KOPT-K1 (cell line): Measurements from ENCODE around the gene ADGRD1.

Experiments
- H3K27ac ChIP-seq: fragments of 200-600 bp; sonication (generic); 2 replicates; pipeline ENCODE4 v1.5.1; 2016; ENCODE audit warnings: antibody characterized with exemption, mild to moderate bottlenecking, low read depth, low read length; ENCODE audit not compliant: poor library complexity, severe bottlenecking
- H3K36me3 ChIP-seq: fragments of 200-600 bp; sonication (generic); 2 replicates; pipeline ENCODE4 v1.5.1; 2017; ENCODE audit warnings: antibody characterized with exemption, mild to moderate bottlenecking, low read length, moderate library complexity; ENCODE audit not compliant: insufficient read depth
- H3K9me3 ChIP-seq: fragments of 200-600 bp; sonication (generic); 2 replicates; pipeline ENCODE4 v1.5.1; 2017; ENCODE audit warnings: antibody characterized with exemption, low read length, mild to moderate bottlenecking; ENCODE audit not compliant: insufficient read depth, poor library complexity, severe bottlenecking

The ADGRD1 gene

DNA sequence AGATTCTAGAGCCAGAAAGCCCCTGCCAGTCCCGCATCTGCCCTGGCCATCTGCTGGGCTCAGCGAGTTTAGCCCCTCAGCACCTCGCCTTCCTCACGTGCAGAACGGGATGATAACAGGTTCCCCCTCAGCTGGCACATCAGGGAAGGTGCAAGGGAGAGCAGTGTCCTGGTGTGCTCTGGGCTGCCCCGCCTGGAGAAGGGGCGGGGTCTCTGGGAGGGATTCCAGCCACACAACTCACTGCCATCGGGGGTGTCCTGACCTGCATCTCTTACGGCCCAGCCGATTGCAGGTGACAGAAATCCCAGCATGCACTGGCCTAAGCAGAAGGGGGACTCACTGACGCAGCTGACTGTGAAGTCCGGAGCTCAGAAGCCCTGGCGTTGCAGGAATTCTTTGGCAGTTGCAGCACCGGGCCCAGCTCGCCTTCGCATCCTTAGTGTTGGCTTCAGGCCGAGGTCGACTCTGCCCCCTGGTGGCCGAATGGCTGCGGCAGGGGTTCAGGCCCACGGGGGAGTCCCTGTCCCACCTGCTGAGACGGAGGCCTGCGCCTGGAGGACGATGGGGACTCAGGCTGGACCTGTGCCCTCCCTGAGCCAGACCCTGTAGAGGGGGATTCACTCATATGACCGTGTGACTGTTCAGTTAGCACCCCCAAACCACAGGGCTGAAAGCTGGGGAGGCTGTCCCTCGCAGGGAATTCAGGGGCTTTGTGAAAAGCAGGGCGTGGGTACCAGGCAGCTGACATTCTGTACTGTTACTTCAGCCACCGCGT lies 178.6 kb downstream of the ADGRD1 start:
- no peaks in the 10 kb centered on the region for H3K9me3 ChIP-seq
- H3K27ac ChIP-seq = no peak overlapping the region
- no peaks in the 10 kb centered on the region for H3K36me3 ChIP-seq

DNA sequence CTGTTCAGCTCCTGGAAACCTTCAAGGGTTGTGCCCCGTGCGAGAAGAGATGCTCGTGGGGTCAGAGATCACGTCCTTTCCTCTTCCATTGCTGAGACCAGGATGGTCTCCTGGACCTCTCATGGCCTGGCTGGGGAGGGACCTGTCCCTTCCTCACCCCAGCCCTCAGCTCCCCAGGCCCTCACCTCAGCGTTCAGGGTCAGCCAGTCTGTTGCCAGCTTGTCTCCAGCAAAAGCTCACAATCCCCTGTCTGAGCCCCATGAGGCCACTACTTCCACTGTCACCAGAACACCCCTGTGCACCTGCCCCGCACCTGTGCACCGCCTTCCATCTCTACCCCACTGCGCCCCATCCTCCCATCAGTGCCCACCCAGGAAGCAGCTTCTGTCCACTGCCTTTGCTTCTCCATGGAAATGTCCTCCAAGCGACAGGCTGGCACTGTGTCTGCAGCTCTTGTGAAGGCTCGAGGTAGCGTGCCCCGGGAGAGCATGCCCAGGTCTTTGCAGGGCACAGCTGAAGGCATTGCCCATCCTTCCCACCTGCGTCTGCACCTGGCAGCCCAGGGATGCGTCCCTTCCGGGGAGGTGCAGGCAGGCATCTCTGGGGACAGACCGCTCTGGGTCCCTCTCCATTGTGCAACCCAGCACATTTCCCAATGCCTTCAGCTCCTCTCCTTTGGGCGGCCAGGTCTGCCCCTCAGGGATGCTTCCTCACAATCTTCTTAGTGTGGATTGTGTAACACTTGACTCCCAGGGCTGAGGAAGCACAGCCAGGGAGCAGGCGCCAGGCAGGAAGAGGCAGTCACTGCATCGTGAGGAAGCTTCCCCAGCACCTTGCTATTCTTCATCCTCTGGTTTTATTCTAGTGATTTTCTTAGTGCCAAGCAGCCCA lies 179.6 kb downstream of the ADGRD1 start:
- Histone ChIP-seq H3K9me3 (no peaks in the 10 kb centered on the region), H3K27ac (no peak overlapping the region), H3K36me3 (no peaks in the 10 kb centered on the region)

DNA sequence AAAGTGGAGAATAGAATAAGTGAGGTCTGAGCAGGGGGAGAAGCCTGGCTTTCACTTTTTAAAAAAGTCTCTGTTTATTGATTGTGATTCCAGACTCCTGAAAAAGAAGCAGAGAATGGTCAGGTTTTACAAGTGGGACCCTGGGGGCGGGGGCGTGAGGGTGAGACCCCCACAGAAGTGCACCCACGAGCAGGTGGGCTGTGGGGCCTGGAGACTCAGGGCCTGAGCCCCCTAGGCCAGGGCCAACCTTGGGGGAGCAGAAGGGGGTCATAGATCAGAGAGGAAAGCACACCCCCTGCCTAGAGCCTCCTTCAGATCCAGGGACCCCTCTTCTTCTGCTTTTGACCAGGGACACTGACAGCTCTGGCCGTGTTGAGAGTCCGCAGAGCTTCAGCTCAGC lies 180.3 kb downstream of the ADGRD1 start:
- Histone ChIP-seq H3K9me3 (no peaks in the 10 kb centered on the region), H3K36me3 (no peaks in the 10 kb centered on the region), H3K27ac (no peak overlapping the region)

DNA sequence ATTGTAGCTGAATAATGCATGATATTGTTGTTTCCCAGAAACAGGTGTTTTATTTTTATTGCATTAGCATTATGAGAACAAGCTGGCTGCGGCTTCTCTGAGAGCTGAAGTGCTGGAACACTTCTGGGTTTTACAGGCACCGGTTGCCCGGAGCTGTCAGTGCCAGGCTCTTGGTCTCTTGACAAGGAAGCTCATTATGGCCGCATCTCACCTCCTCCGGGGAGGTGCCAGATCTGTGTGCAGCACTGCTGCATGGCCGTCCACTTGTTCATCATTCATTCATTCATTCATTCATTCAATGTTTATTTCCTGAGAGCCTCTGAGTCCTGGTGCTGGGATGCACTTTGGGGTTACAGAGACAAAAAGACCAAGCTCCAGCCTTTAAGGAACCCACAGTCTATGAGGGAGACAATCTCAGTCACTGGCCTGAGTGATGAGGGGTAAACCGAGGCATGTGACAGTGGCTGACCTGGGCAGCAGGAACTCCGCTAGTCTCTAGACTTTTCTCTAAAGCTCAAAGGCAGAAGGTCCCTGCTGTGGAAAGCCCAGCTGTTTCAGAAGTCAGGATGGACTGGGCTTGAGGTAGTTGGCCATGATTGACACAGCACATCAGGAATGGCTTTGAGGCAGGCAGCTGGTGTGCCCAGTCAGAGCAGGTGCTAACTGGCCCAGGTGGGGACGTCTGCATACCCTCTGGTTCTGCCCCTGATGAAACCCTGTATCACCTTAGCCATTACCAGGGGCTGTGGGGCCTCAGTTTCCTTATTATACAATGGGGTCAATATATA lies 181.0 kb downstream of the ADGRD1 start:
- no peaks in the 10 kb centered on the region for H3K36me3 ChIP-seq
- no peak overlapping the region for H3K27ac ChIP-seq
- H3K9me3 ChIP-seq = no peaks in the 10 kb centered on the region

DNA sequence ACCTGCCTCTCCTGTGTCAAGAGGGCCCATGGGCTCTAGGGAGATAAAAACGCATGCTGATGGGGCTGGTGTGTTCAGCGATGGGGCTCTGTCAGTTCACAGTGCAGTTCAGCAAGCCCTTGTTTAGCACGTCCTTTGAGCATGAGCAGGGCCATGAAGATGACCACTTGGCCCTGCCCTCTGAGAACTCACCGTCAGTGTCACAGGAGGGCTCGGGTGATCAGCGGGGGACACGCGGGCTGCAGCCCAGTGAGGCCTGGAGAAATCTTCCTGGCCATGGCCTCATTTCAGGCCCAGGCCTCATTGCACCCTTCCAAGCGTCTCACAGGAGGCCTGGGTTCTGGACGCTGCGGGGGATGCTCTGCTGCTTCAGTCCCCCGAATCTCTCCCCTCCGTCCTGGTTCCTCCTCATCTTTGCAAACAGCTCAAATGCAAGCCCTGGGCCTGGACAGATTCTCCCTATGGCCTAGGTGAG lies 181.6 kb downstream of the ADGRD1 start:
- Histone ChIP-seq H3K9me3 (no peaks in the 10 kb centered on the region), H3K36me3 (no peaks in the 10 kb centered on the region), H3K27ac (no peak overlapping the region)

DNA sequence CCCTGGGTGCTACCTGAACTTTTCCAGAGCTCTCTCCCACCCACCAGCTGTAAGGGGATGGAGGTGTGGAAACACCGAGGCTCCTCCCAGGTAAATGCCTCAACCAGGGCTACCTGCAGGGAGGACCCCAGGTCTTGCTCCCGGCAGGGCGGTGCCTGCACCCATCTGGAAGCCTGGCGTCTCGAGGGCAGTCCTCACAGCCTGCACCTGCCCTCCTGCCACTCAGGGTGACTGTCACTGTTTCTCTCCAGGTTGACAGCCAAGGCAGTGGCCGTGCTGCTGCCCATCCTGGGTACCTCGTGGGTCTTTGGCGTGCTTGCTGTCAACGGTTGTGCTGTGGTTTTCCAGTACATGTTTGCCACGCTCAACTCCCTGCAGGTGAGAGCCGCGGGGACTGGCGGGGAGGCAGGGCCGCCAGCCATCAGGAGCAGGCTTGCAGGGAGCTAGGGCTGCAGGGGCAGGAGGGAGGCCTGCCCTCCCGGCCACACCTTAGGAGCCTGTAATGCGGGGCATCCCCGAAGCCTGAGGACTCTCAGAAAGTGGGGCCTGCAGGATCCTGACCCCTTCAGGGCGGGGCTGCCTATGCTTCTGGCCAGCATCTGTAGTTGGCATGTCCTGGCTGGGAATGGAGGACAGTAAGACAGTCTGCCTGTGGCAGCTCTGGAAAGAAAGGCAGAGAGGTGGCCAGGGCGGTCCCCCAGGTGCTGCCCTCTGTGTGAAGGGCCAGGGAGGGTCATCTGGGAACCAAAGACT lies 182.3 kb downstream of the ADGRD1 start:
- Histone ChIP-seq H3K36me3 (no peaks in the 10 kb centered on the region), H3K9me3 (no peaks in the 10 kb centered on the region), H3K27ac (no peak overlapping the region)

DNA sequence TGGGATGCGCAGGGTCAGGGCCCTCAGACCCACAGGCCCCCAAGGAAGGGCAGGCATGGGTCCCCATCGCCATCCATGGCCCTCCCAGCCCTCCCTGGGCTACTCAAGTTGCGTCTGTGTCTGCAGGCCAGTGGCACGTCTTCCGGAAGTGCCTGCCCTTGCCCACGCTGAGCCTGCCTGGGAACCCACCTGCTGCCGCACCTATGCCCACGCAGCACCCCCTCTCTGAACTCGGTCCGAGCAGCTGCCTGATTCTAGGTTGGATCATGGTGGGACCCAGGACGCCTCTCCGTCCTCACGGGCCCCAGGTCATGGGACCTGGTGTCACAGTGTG lies 182.8 kb downstream of the ADGRD1 start:
- H3K36me3 ChIP-seq = no peaks in the 10 kb centered on the region
- H3K27ac ChIP-seq = no peak overlapping the region
- H3K9me3 ChIP-seq = no peaks in the 10 kb centered on the region

DNA sequence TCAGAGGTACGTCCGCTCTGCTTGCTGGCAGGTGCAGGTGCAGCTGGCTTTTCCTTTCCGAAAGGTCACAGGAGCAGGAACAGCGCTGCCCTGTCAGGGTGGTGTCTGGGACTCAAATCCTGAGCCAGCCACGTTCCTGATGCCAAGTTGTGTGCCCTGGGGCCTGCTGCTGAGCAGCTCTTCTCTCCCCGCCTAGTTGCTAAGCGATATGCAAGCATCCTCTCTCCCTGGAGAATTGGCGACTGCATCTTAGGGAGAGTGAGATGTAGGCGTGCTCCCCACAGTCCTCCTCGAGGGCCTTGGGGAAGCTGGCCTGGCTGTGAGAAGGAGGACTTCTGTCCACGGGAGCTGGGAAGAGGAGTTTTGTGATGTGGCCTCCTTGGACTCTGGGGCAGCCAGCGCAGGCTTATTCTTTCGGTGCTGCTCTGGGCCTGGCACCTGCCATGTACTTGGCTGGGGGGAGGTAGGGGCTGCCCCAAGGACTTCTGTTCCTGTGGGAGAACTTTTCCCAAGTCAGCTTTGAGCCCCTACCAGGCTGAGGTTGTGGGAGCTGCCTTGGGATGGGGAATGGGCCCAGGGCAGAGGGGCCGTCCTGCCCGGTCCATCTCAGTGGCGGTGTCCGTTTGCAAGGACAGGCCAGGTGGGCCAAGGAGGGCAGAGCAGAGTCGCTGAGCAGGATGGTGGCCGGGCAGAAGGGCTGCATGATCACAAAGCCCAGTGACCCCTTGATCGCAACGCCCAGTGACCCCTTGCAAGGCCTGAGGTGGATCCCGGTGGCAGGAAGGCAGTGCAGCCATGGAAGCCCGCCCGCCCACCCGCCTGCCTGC lies 183.5 kb downstream of the ADGRD1 start:
- Histone ChIP-seq H3K27ac (no peak overlapping the region), H3K36me3 (no peaks in the 10 kb centered on the region), H3K9me3 (no peaks in the 10 kb centered on the region)

DNA sequence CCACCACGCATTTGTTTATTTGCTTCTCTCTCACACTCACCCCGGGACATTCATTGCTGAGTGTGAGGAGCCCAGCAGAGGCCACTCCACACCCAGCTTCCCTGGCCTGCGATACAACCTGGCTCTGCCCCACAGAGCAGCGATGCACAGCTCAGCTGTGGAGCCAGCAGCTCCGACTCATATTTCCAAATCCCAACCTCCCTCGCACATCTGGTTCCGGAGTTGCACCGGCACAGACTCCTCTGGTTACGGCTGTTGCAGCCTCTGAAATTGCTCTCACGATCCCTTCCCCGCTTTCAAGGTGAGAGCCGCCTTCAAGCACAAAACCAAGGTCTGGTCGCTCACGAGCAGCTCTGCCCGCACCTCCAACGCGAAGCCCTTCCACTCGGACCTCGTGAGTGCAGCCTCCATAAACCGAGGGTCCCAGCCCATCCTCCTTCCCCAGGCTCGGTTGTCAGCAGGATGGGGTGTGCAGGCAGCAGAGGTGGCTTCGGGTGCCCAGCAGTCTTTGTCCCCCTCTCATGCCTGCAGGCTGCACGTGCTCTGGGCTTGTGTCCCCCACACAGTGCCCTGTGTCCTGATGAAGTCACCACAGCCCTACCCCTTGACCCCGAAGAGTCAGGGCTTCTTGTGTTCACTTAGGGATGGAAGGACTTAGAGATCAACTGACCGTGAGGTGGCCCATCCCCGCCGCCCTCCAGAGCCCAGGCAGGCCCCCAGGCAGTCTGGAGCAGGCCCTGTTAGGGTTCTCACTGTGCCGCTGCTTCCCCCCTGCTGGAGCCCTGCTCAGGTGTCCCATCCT lies 184.3 kb downstream of the ADGRD1 start:
- no peaks in the 10 kb centered on the region for H3K36me3 ChIP-seq
- no peaks in the 10 kb centered on the region for H3K9me3 ChIP-seq
- no peak overlapping the region for H3K27ac ChIP-seq

DNA sequence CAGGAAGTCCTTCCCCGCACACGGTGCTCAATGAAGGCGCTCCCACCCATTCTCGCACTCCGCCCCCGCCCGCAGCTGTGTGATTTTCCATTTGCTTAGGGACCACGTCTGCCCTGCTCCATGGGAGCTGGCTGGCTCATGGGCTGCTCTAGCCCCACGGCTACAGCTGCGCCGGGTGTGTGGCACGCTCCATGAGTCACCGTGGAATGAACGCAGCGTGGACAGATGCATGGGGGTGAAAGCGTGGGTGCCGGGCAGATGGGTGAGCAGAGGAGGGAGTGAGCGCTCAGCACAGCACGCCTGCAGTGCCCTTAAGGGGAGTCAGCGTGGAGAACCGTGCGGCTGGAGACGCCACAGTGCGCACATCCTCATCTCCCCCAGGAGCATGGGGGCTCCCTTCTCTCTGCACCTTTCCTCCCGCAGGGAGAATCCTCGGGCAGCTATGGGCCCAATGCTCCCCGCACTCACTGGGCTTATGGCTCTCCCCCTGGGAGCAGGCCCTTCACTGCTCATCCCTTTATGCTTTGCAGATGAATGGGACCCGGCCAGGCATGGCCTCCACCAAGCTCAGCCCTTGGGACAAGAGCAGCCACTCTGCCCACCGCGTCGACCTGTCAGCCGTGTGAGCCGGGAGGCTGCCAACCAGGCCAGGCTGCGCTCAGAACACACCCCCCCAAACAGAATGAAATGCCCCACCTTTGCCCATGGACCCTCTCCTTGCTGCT lies 185.1 kb downstream of the ADGRD1 start:
- no peaks in the 10 kb centered on the region for H3K36me3 ChIP-seq
- no peak overlapping the region for H3K27ac ChIP-seq
- H3K9me3 ChIP-seq = no peaks in the 10 kb centered on the region

DNA sequence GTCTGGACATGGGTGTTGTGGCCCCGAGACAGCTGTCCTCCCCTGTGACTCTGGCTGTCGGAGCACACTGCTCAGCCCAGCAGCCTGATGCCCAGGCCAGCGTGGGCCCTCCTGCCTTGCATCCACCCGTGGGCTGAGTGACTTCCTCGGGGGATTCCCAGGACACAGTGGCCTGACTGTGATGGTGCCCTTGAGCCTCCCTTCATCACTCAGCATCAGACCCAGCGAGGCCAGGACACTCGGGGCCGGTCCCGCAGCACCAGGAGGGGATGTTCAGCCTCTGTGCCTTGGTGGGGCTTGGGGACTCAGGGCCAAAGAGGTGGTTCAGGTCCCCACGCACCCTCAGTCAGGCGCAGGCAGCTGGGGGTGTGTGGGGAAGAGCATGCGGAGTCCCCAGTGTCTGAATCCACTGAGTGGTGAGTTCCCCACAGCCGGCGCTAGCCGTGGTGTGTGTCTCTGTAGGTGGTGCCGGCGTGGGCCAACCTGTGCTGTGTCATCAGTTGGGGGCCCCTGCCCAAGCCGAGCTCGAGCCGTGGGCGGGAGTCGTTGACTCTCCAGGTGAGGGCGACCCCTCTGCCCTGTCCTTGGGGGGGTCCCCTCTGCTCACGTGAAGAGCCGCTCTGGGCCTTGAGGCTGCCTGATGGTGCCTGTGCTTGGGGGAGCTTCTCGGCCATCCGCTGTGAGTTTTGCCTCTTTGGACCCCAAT lies 185.8 kb downstream of the ADGRD1 start:
- no peak overlapping the region for H3K27ac ChIP-seq

DNA sequence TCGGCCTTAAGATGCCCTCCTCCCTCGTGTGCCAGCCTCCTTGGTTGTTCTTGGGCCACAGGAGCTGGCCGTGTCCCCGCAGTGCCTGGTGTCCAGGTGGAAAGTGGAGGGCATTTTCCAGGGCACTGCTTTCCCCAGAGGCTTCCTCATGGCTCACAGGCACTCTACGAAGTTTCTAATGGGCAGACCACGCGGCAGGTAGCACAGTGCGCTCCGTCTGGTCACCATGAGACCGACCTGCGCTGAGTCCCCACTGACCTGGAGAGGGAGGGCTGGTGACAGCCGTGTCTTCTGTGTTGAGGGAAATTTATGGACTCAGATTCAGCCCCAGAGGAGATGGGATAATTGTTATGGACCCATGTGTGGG lies 186.3 kb downstream of the ADGRD1 start:
- Histone ChIP-seq H3K27ac (no peak overlapping the region), H3K36me3 (no peaks in the 10 kb centered on the region), H3K9me3 (no peaks in the 10 kb centered on the region)

More for the DNA sequence above, 185.8 kb downstream of the ADGRD1 start:
- no peaks in the 10 kb centered on the region for H3K9me3 ChIP-seq
- no peaks in the 10 kb centered on the region for H3K36me3 ChIP-seq
